IPS-NIHi11 (cell line): ENCODE results near the gene GLP2R.
"Not testable (repeated sequence)": the region's sequence is repeated elsewhere in the genome, so short reads cannot be mapped to it uniquely, and the experiment has no call there.

Source experiments
- DNase-seq: peaks from one replicate; pipeline ENCODE4 v3.0.0; 2012; ENCODE audit warnings: mixed read lengths, low spot score

GLP2R gene

GRCh38 chr17:9825641-9826150 lies at the start of gene GLP2R:
Gene GLP2R (plus strand): TSS chr17:9825924. CDS start chr17:9826064, 140 bp downstream.
- DNase-seq = no peak

GRCh38 chr17:9776911-9777310 lies 48.8 kb upstream of the GLP2R start:
- no peak for DNase-seq

GRCh38 chr17:9780552-9780951 lies 45.2 kb upstream of the GLP2R start:
- DNase-seq = no peak

- DNase-seq = no peak
Observed at GRCh38 chr17:9783050-9783449, 42.7 kb upstream of the GLP2R start.

GRCh38 chr17:9783465-9783864 lies 42.3 kb upstream of the GLP2R start:
- not testable (repeated sequence) for DNase-seq

GRCh38 chr17:9784544-9784943 lies 41.2 kb upstream of the GLP2R start:
- no peak for DNase-seq

- DNase-seq = no peak
Observed at GRCh38 chr17:9788601-9789000, 37.1 kb upstream of the GLP2R start.

GRCh38 chr17:9790316-9790715 lies 35.4 kb upstream of the GLP2R start:
- no peak for DNase-seq

GRCh38 chr17:9790889-9791876 lies 34.5 kb upstream of the GLP2R start, which contains the start of gene DHRS7C:
Gene DHRS7C (minus strand): TSS chr17:9791592. CDS start chr17:9791284, 308 bp downstream.
- no peak for DNase-seq

GRCh38 chr17:9792181-9792840 lies 33.4 kb upstream of the GLP2R start:
- no peak for DNase-seq

- DNase-seq = no peak
Observed at GRCh38 chr17:9798008-9798407, 27.7 kb upstream of the GLP2R start.

- no peak for DNase-seq
Observed at GRCh38 chr17:9798724-9799123, 27.0 kb upstream of the GLP2R start.

GRCh38 chr17:9801505-9801904 lies 24.2 kb upstream of the GLP2R start:
- DNase-seq = no peak

- DNase-seq = no peak
Observed at GRCh38 chr17:9802294-9802693, 23.4 kb upstream of the GLP2R start.

- no peak for DNase-seq
Observed at GRCh38 chr17:9802697-9803096, 23.0 kb upstream of the GLP2R start.

GRCh38 chr17:9805769-9806168 lies 20.0 kb upstream of the GLP2R start:
- no peak for DNase-seq

- no peak for DNase-seq
Observed at GRCh38 chr17:9806699-9807098, 19.0 kb upstream of the GLP2R start.

GRCh38 chr17:9809409-9809808 lies 16.3 kb upstream of the GLP2R start:
- no peak for DNase-seq

- no peak for DNase-seq
Observed at GRCh38 chr17:9810100-9810949, 15.4 kb upstream of the GLP2R start.

- DNase-seq = no peak
Observed at GRCh38 chr17:9811086-9811485, 14.6 kb upstream of the GLP2R start.

GRCh38 chr17:9811537-9811936 lies 14.2 kb upstream of the GLP2R start:
- DNase-seq = no peak

- no peak for DNase-seq
Observed at GRCh38 chr17:9813166-9813565, 12.6 kb upstream of the GLP2R start.
